Measurements from ENCODE around the gene CASZ1.

CASZ1 gene

DNA sequence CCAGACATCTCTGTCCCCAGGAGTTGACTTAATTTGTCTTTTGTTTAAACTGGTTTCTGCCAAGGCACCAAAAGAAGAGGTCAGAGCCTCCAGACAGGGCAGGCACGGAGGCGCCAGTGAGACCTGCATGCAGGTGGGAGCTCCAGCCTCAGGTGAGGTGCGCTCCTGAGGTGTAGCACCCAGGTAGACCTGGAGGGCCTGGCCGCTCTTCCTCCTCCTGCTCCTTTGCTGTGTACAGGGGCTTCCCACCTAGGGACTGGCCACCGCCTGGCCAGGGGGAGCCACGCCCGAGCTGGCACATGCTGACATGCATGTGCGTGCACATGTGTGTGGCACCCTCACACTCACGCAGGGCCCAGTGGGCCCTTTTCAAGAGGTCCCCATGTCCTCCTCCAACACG lies 163.0 kb downstream of the CASZ1 start:
- DNase-seq: no peak

DNA sequence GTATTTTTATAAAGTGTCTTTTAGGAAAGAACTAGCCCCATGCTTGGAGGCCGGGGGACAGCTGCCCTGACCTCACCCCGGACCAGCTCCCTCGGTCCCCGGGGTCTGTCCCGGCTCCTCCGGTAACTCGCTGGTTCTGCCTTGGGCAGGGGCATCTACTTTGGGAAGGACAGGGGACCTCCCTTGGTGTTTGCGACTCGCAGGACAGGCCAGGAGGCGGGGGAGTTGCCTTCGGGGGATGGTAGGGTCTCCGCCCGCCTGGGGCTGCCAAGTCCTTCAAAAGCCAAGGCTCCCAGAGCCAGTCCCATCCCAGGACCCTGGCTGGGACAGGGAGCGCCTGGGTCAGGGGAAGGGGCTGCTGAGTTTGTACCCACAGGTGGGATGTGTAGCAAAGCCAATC lies 163.8 kb downstream of the CASZ1 start:
- DNase-seq: no peak

GRCh38 chr1:10631811-10632593 lies 164.4 kb downstream of the CASZ1 start:
- no peak for DNase-seq

DNA sequence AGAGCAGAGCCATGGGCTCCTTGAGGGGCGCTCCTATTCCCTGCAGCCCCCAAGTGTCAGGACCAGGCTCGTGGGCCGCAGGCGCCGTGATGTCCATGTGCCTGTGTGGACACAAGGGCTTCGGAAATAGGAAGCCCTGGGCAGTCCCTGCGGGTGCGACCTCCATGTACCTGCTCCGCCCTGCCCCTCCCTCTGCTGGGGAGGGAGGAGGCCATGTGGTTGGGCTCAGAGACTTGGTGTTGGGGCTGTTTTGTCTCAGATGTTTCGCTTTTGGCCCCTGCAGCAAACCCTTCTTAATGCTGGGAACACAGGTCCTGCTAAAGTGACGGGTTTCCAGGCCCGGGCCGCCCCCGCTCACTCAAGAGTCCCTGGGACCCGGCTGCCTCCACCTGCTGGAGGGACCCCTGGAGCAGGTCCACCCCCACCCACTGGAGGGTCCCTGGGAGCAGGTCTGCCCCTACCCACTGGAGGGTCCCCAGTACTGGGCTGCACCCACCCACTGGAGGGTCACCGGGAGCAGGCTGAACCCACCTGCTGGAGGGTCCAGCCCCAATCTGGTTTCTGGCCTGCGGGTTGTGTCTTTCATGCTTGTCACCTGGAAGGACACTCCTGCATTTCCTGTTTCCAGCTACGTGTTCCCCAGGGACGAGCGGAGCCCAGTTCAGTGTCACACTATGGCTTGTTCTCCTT lies 165.2 kb downstream of the CASZ1 start:
- no peak for DNase-seq

DNA sequence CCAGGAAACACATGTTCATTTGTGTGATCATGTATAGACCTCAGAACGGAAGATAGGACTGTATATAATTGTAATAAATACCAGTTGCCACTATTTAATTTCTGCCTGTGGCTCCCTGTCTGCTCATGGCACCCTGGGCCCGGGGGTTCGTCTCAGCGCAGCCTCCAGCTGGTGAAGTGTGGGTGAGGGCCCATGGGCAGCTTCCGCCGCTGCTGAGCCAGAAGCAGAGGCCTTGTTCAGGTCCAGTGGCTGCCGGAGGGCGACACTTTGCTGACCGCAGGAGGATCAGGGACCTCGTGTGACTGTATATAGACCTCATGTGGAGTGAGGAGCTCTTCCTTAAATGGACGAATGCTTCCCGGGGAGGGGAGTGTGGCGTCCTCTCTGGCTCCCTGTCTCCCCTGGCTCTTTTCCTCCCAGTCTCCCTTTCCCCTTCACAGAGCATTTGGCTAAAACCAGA lies 165.8 kb downstream of the CASZ1 start:
- no peak for DNase-seq

DNA sequence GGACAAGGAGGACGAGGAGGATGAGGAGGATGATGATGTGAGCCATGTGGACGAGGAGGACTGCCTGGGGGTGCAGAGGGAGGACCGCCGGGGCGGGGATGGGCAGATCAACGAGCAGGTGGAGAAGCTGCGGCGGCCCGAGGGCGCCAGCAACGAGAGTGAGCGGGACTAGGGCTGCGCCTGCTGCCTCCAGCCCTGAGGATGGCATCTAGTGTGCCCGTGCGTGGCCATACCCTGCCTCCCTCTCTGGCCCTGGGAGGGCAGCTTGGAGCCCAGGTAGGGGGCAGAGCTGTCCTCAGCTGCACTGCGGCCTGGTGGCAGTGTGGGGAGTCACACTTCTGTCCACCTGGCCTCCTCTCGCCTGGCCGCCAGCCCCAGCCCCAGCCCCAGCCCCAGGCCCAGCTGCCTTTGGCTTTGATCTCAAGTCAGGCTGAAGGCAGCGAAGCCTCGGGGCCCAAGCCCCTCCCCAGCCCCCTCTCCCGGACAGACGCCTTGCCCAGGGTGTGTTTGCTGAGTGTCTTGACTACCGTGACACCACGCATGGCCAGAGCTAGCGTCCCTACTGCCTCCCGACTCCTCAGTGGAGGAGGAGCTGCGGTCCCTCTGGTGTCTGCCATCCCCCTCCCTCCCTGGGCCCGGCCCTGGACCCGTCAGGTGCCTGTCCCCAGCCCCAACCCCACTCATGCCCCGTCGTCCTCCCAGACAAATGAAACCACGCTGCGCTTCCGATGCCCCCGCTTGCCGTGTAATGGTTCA lies 166.5 kb downstream of the CASZ1 start:
- DNase-seq: no peak

DNA sequence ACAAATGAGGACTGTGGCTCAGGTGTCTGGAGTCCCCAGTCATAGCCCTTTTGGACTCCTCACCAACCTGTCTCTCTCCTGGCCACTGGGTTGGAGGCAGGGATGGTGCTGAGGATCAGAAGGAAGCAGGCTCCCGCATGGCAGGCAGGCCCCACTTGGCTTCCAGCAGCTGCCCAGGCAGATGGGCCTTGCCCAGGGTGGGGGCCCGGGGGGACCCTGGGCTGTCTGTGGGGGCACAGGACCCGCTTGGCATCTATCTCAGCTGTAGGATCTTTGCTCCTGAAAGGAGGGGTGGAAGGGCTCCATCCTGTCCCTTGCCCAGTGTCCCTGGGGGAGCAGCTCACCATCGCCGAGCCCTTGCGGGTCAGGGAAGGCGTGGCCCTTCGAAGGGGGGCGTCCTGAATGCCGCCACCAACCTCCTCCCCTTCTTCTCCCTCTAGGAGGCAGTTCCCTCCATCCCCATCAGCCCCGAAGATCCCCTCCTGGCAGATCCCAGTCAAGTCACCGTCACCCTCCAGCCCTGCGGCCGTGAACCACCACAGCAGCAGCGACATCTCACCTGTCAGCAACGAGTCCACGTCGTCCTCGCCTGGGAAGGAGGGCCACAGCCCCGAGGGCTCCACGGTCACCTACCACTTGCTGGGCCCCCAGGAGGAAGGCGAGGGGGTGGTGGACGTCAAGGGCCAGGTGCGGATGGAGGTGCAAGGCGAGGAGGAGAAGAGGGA lies 167.2 kb downstream of the CASZ1 start:
- DNase-seq: no peak

- no peak for DNase-seq
Measured at GRCh38 chr1:10628685-10629084, 167.8 kb downstream of the CASZ1 start.

GRCh38 chr1:10626791-10627410 lies 169.5 kb downstream of the CASZ1 start:
- DNase-seq: no peak

- no peak for DNase-seq
Measured at GRCh38 chr1:10626131-10626731, 170.2 kb downstream of the CASZ1 start.

DNA sequence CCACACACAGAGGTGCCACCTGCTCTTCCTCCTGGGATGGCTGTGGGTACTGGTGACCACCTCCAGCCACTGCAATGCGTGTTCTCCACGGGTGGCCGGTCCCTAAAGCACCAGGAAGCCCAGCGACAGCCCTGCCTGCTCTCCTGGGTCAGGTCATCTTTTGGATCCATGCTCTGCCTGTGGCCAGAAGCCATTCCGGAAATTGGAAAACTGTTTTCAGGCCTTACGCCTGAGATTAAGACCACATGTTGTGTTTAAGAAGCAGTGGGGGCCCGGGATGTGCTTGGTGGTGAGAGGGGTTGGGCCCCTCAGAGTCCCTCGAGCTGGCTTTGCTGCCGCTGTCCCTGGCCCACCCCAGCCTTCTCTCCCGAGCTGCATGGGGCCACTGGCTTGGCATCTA lies 170.9 kb downstream of the CASZ1 start:
- DNase-seq: no peak

GRCh38 chr1:10625076-10625475 lies 171.4 kb downstream of the CASZ1 start:
- DNase-seq: no peak

GRCh38 chr1:10624256-10625050 lies 172.0 kb downstream of the CASZ1 start:
- DNase-seq: no peak

DNA sequence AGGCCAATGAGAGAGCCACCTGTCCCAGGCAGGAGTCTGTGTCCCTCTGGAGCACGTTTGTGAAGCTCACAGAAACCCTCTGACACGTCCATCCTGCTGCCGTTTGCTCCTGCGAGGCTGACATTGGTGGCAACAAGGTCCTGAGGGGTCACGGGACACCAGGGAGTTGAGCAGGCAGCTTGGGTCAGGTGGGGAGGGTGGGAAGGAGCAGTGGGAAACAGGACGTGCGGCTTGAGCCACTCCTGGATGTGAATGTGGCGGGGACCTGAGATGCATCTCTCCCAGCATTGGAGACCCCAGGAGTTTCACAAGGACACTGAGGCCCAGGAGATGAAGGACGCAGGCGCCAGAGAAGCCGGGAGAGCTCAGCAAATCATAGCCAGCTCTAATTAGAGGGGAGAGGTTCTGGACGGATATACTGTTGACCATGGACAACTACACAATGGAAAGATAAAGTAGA lies 172.7 kb downstream of the CASZ1 start:
- no peak for DNase-seq

DNA sequence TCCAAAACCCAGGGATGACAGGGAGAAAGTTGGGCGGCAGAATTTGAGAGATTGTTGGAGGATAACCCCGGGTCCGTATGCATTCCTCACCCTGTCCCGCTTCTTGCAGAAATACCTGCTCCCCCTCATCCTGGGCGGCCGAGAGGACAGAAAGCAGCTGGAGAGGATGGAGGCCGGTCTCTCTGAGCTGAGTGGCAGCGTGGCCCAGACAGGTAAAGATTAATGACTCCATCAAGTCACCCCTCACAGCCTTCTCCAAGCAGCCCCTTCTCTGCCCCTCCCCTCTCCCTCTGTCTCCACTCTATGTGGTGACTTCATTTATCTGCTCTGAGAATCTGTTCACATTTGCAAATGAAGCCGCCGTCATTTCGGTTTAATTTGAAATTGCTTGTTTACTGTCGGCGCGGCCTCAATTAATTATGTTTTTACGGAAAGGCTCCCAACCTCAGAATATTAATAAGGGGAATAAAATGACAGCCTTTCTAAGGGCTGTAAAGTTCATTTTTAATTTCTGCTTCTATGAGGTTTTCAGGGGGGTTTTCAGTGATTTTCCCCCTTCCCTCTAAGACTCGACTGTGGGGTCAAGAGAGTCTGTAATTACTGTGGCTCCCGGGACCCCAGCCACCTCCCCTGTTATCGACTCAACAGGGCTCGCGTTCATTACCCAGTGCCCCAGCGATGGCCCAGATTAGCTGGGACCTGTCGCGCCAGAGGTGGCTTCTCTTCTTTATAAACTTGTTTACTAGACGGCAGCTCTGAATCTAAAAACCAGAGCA lies 173.3 kb downstream of the CASZ1 start:
- DNase-seq: no peak

- DNase-seq: no peak
Measured at GRCh38 chr1:10621906-10622305, 174.5 kb downstream of the CASZ1 start.

- DNase-seq: no peak
Measured at GRCh38 chr1:10620776-10621175, 175.7 kb downstream of the CASZ1 start.

DNA sequence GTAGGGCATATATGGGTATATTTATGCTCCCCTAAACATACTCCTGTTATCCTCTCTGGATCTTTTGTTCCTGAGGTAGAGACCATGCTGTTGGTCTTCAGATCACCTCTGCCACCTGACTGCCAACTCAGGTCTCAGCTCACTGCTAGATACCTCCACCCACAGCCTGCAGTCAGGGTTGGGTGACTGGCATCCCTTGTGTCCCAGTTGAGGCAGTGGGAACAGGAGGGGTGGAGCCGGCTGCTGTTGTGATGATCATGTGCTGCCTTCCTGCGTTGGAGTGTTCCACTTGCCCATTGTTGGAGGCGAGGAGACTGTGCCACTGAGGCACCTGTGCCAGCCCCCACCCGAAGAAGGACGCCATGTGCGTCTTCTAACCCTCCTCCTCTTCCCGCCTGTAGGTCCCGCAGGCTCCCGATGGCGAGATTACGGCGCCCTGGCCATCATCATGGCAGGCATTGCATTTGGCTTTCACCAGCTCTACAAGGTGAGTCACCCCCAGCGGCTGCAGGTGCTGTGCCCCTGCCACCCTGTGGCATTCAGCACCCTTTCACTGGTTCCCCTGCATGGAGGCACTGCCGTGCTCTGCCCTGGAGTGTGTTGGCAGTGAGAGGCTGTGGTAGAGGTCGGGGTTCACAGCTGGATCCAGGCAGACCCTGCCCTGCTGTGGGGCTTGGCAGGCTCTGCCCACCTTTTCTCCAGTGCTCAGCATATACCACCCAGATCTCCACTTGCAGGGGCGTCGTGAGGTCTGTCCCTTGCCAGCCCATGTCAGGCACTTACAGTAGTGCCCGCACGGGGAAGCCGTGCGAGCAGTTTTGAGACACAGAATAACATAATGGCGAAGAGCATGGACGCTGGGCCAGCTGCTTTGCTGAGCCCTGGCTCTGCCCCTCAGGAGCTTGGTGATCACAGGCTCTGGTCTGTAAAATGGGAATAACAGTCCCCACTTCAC lies 178.2 kb downstream of the CASZ1 start:
- DNase-seq: no peak

DNA sequence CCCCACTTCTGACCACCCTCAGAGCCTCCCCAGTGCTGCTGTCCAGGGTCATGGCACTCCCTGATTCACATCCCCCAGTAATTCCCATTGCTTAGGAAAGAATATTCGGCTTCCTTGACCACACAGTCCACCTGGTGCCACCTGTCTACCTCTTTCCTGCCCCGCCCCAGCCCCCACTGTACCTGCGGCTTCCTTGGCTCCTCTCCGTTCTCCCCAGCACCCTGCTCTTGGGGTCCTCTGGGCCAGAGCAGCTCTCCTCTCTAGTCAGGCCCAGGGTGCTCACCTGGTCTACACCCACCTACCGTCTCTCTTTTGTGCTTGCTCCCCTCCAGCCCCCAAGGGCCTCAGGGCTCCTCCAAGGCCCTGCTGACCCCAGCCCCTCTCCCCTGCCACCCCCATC lies 179.1 kb downstream of the CASZ1 start:
- DNase-seq: no peak

Data from NCI-H69 (cell line).